K562 (cell line): Measurements from ENCODE around the gene SPATA21. TPM values are rescaled to one million over a fixed set of nuclear protein-coding genes. Genes with fewer than 3 reads are reported as not detected.

ENCODE experiments used
- ADNP ChIP-seq: fragments of 200-800 bp; sonication (Bioruptor generic); IDR thresholded peaks from 2 replicates; pipeline ENCODE4 v1.6.1; 2016; ENCODE audit warnings: missing genetic modification characterization, missing compliant biosample characterization
- E2F1 ChIP-seq: sonication (generic); formaldehyde crosslinking; IDR thresholded peaks from 2 replicates; pipeline ENCODE4 v1.8.1; 2023; ENCODE audit warnings: mild to moderate bottlenecking, missing genetic modification reagents, moderate library complexity
- E2F5 ChIP-seq: sonication (generic); formaldehyde crosslinking; IDR thresholded peaks from 2 replicates; pipeline ENCODE4 v1.8.0; 2022; ENCODE audit warnings: mild to moderate bottlenecking, missing genetic modification reagents
- FOXA3 ChIP-seq, 2 experiments: fragments of 450-650 bp in 1 of 2; sonication (generic) in 1 of 2; formaldehyde crosslinking; IDR thresholded peaks in 1 of 2; conservative IDR thresholded peaks in 1 of 2; 2 replicates each; pipeline versions ENCODE4 v1.4.0 to v1.8.0; 2020 to 2022; ENCODE audit warnings: mild to moderate bottlenecking in 2 of 2, missing genetic modification reagents in 1 of 2
- GATAD2B ChIP-seq: fragments of 450-650 bp; IDR thresholded peaks from 2 replicates; pipeline ENCODE4 v1.6.1; 2017; ENCODE audit warnings: mild to moderate bottlenecking, borderline replicate concordance
- KAT2B ChIP-seq: IDR thresholded peaks from one replicate; pipeline ENCODE4 v1.6.1; 2012; ENCODE audit warnings: low read depth, mild to moderate bottlenecking, control low read depth, inconsistent platforms, low read length, moderate library complexity
- KDM5B ChIP-seq: fragments of 200-600 bp; sonication (generic); IDR thresholded peaks from 2 replicates; pipeline ENCODE4 v1.6.1; 2012; ENCODE audit warnings: low read depth, mild to moderate bottlenecking, moderate library complexity, low read length, control low read depth, inconsistent platforms; ENCODE audit not compliant: insufficient replicate concordance
- MTA1 ChIP-seq: fragments of 450-650 bp; IDR thresholded peaks from 2 replicates; pipeline ENCODE4 v1.6.1; 2017; ENCODE audit warnings: borderline replicate concordance
- PRDM10 ChIP-seq: fragments of 450-650 bp; IDR thresholded peaks from 2 replicates; pipeline ENCODE4 v1.6.1; 2018; ENCODE audit not compliant: partially characterized antibody
- SIN3B ChIP-seq: fragments of 450-650 bp; IDR thresholded peaks from 2 replicates; pipeline ENCODE4 v1.6.1; 2017; ENCODE audit warnings: low read depth, mild to moderate bottlenecking, moderate library complexity
- SRSF9 ChIP-seq: fragments of 200-400 bp; formaldehyde crosslinking; IDR thresholded peaks from 2 replicates; pipeline ENCODE4 v1.6.1; 2017; ENCODE audit warnings: low read depth, low read length, borderline replicate concordance
- TEAD2 ChIP-seq: fragments of 450-650 bp; IDR thresholded peaks from 2 replicates; pipeline ENCODE4 v1.6.1; 2016; ENCODE audit warnings: missing genetic modification characterization, control low read depth, missing compliant biosample characterization
- TGIF2 ChIP-seq: sonication (generic); formaldehyde crosslinking; IDR thresholded peaks from 2 replicates; pipeline ENCODE4 v1.8.1; 2022; ENCODE audit warnings: mild to moderate bottlenecking, missing genetic modification reagents, moderate library complexity
- XRCC4 ChIP-seq: IDR thresholded peaks from one replicate; pipeline ENCODE4 v1.6.1; 2011; ENCODE audit not compliant: insufficient read depth, insufficient read length; ENCODE audit errors: extremely low read depth
- ZFP91 ChIP-seq: sonication (generic); formaldehyde crosslinking; IDR thresholded peaks from 2 replicates; pipeline ENCODE4 v1.8.0; 2022; ENCODE audit warnings: mild to moderate bottlenecking, missing genetic modification reagents
- ZNF140 ChIP-seq: fragments of 250-450 bp; sonication (Bioruptor Pico); IDR thresholded peaks from 2 replicates; pipeline ENCODE4 v1.8.0; 2021; ENCODE audit warnings: moderate library complexity, mild to moderate bottlenecking, inconsistent platforms
- ZNF778 ChIP-seq: fragments of 450-650 bp; formaldehyde crosslinking; IDR thresholded peaks from 2 replicates; pipeline ENCODE4 v1.4.0; 2020; ENCODE audit warnings: mild to moderate bottlenecking, moderate library complexity
- polyA plus RNA-seq, 8 experiments: library from polyadenylated mRNA; depleted of rRNA in 4 of 8; stranded (reverse) in 5 of 8; unstranded in 3 of 8; fragments of >200 nt; fragmentation: Nextera tagmentation in 2 of 8; fragmentation: Illumina TruSeq in 1 of 8; extraction: Ambion mirVana in 2 of 8; extraction: Trizol in 1 of 8; gene quantifications; 2 replicates each; pipeline versions ENCODE4 v1.2.1 to v1.2.3, GENCODE V29; 2011 to 2014; ENCODE audit warnings: inconsistent platforms in 1 of 8, missing spikeins in 1 of 8
- total RNA-seq, 7 experiments: library from RNA; depleted of rRNA in 6 of 7; stranded (reverse); fragments of >200 nt in 6 of 7; fragmentation: Illumina TruSeq in 2 of 7; extraction: Trizol in 2 of 7; gene quantifications; 2 replicates each; pipeline versions ENCODE4 v1.2.1 to v1.2.3, GENCODE V29; 2011 to 2021; ENCODE audit warnings: low replicate concordance in 1 of 7

The SPATA21 gene
- total and polyA plus RNA-seq, 9 of the 15 experiments (the other 6 are each of a cell fraction or from before 2014, with no cell fraction given), result 0.10 to 0.36 (median 0.13) TPM; not detected in 3

- TF ChIP-seq KAT2B, result no peak
- TF ChIP-seq MTA1, result no peak
- TF ChIP-seq FOXA3 (CRISPR knock-in tag; conservative IDR thresholded peaks at IDR 0.05 in 1 of 2, IDR thresholded peaks at IDR 0.05 in 1 of 2), result 0 out of 4 replicates have a peak, but pooled peaks of 1 of the 2 experiments have one; percentile 39
- TF ChIP-seq ADNP (tag), result no peak
- peak; percentile 89 for TF ChIP-seq GATAD2B
- peak; percentile 90 for TF ChIP-seq E2F1 (CRISPR knock-in tag)
- no peak for TF ChIP-seq ZNF778
- no peak for TF ChIP-seq ZFP91 (CRISPR knock-in tag)
- TF ChIP-seq SRSF9, result no peak
- no peak for TF ChIP-seq TEAD2 (tag)
- no peak for TF ChIP-seq XRCC4
- peak; percentile 63 for TF ChIP-seq PRDM10
- no peak for TF ChIP-seq ZNF140
- peak; percentile 87 for TF ChIP-seq KDM5B
- peak; percentile 65; the same call in 1 of the 2 replicates for TF ChIP-seq SIN3B
- TF ChIP-seq E2F5 (CRISPR knock-in tag), result no peak; the same call in 1 of the 2 replicates
- peak; percentile 80 for TF ChIP-seq TGIF2 (CRISPR knock-in tag)
Measured at GRCh38 chr1:16351994-16352841, 85.0 kb downstream of the SPATA21 start, which contains the start of gene FBXO42 (continued).
